Measurements from ENCODE around the gene JMJD6.

The JMJD6 gene

GRCh38 chr17:76685846-76686245, 40.6 kb downstream of the JMJD6 start:
- no peak for ATAC-seq
- peaks cover 26% of the 10 kb centered on the region for H3K4me1 Mint-ChIP-seq
- H3K9me3 Mint-ChIP-seq: no peaks in the 10 kb centered on the region
- H3K4me3 Mint-ChIP-seq: no peak overlapping the region
- H3K27ac Mint-ChIP-seq: no peak overlapping the region
- H3K36me3 Mint-ChIP-seq: no peaks in the 10 kb centered on the region
- DNase-seq (ENCODE audit: low spot score in 2 of 2): no peak

GRCh38 chr17:76685366-76685765, 41.0 kb downstream of the JMJD6 start:
- DNase-seq (ENCODE audit: low spot score in 2 of 2): no peak
- Mint-ChIP-seq H3K27ac (no peak overlapping the region), H3K36me3 (no peaks in the 10 kb centered on the region), H3K4me3 (no peak overlapping the region), H3K4me1 (peaks cover 26% of the 10 kb centered on the region), H3K9me3 (no peaks in the 10 kb centered on the region)
- no peak for ATAC-seq

- DNase-seq (ENCODE audit: low spot score in 2 of 2) (no peak), ATAC-seq (no peak)
- H3K4me3 Mint-ChIP-seq: no peak overlapping the region
- peaks cover 26% of the 10 kb centered on the region for H3K4me1 Mint-ChIP-seq
- H3K9me3 Mint-ChIP-seq: no peaks in the 10 kb centered on the region
- H3K27ac Mint-ChIP-seq: no peak overlapping the region
- H3K36me3 Mint-ChIP-seq: no peaks in the 10 kb centered on the region
Observed at GRCh38 chr17:76684756-76685155, 41.6 kb downstream of the JMJD6 start.

- Mint-ChIP-seq H3K4me1 (peaks cover 26% of the 10 kb centered on the region), H3K27ac (no peak overlapping the region), H3K9me3 (no peaks in the 10 kb centered on the region), H3K36me3 (no peaks in the 10 kb centered on the region), H3K4me3 (no peak overlapping the region)
- DNase-seq (ENCODE audit: low spot score in 2 of 2): no peak
- no peak for ATAC-seq
Observed at GRCh38 chr17:76683921-76684745, 42.3 kb downstream of the JMJD6 start.

GRCh38 chr17:76683011-76683755, 43.2 kb downstream of the JMJD6 start:
- Mint-ChIP-seq H3K4me3 (no peak overlapping the region), H3K27ac (no peak overlapping the region), H3K4me1 (peaks cover 20% of the 10 kb centered on the region), H3K9me3 (no peaks in the 10 kb centered on the region), H3K36me3 (no peaks in the 10 kb centered on the region)
- no peak for DNase-seq (ENCODE audit: low spot score in 2 of 2)
- peak; percentile 24 for ATAC-seq

- no peak for ATAC-seq
- peaks cover 20% of the 10 kb centered on the region for H3K4me1 Mint-ChIP-seq
- peak overlapping the region; percentile 38 for H3K4me3 Mint-ChIP-seq
- H3K27ac Mint-ChIP-seq: no peak overlapping the region
- DNase-seq (ENCODE audit: low spot score in 2 of 2): no peak
- H3K36me3 Mint-ChIP-seq: no peaks in the 10 kb centered on the region
- no peaks in the 10 kb centered on the region for H3K9me3 Mint-ChIP-seq
Observed at GRCh38 chr17:76682296-76682695, 44.1 kb downstream of the JMJD6 start.

- DNase-seq (ENCODE audit: low spot score in 2 of 2) (peak; percentile 56 to 83), ATAC-seq (peak; percentile 68)
- peak overlapping the region; percentile 10 for H3K27ac Mint-ChIP-seq
- H3K36me3 Mint-ChIP-seq: no peaks in the 10 kb centered on the region
- no peaks in the 10 kb centered on the region for H3K9me3 Mint-ChIP-seq
- H3K4me3 Mint-ChIP-seq: peak overlapping the region; percentile 38
- peaks cover 20% of the 10 kb centered on the region for H3K4me1 Mint-ChIP-seq
Observed at GRCh38 chr17:76681222-76682137, 44.9 kb downstream of the JMJD6 start.

GRCh38 chr17:76679239-76679638, 47.2 kb downstream of the JMJD6 start:
- Mint-ChIP-seq H3K36me3 (no peaks in the 10 kb centered on the region), H3K4me1 (peaks cover 20% of the 10 kb centered on the region), H3K27ac (no peak overlapping the region), H3K4me3 (no peak overlapping the region), H3K9me3 (no peaks in the 10 kb centered on the region)
- ATAC-seq: no peak
- no peak for DNase-seq (ENCODE audit: low spot score in 2 of 2)

- Mint-ChIP-seq H3K27ac (no peak overlapping the region), H3K9me3 (no peaks in the 10 kb centered on the region), H3K36me3 (no peaks in the 10 kb centered on the region), H3K4me3 (no peak overlapping the region), H3K4me1 (peaks cover 20% of the 10 kb centered on the region)
- ATAC-seq: peak; percentile 73
- no peak for DNase-seq (ENCODE audit: low spot score in 2 of 2)
Observed at GRCh38 chr17:76678330-76678729, 48.1 kb downstream of the JMJD6 start.

GRCh38 chr17:76677406-76677805, 49.0 kb downstream of the JMJD6 start:
- peaks cover 19% of the 10 kb centered on the region for H3K4me1 Mint-ChIP-seq
- DNase-seq (ENCODE audit: low spot score in 2 of 2): no peak
- no peaks in the 10 kb centered on the region for H3K36me3 Mint-ChIP-seq
- H3K4me3 Mint-ChIP-seq: no peak overlapping the region
- H3K27ac Mint-ChIP-seq: no peak overlapping the region
- ATAC-seq: no peak
- no peaks in the 10 kb centered on the region for H3K9me3 Mint-ChIP-seq

- Mint-ChIP-seq H3K27ac (no peak overlapping the region), H3K36me3 (peaks cover 3% of the 10 kb centered on the region), H3K4me1 (peaks cover 19% of the 10 kb centered on the region), H3K4me3 (no peak overlapping the region), H3K9me3 (no peaks in the 10 kb centered on the region)
- ATAC-seq: no peak
- no peak for DNase-seq (ENCODE audit: low spot score in 2 of 2)
Observed at GRCh38 chr17:76676629-76677028, 49.8 kb downstream of the JMJD6 start.

GRCh38 chr17:76675648-76676047, 50.8 kb downstream of the JMJD6 start:
- Mint-ChIP-seq H3K9me3 (no peaks in the 10 kb centered on the region), H3K4me1 (peaks cover 21% of the 10 kb centered on the region), H3K27ac (no peak overlapping the region), H3K36me3 (peaks cover 7% of the 10 kb centered on the region), H3K4me3 (no peak overlapping the region)
- DNase-seq (ENCODE audit: low spot score in 2 of 2) (no peak), ATAC-seq (no peak)

- no peak overlapping the region for H3K4me3 Mint-ChIP-seq
- H3K36me3 Mint-ChIP-seq: peaks cover 7% of the 10 kb centered on the region
- ATAC-seq (no peak), DNase-seq (ENCODE audit: low spot score in 2 of 2) (no peak)
- H3K9me3 Mint-ChIP-seq: no peaks in the 10 kb centered on the region
- H3K27ac Mint-ChIP-seq: no peak overlapping the region
- peaks cover 24% of the 10 kb centered on the region for H3K4me1 Mint-ChIP-seq
Observed at GRCh38 chr17:76674600-76674999, 51.8 kb downstream of the JMJD6 start.

GRCh38 chr17:76673729-76674128, 52.7 kb downstream of the JMJD6 start:
- Mint-ChIP-seq H3K36me3 (peaks cover 7% of the 10 kb centered on the region), H3K4me3 (no peak overlapping the region), H3K9me3 (no peaks in the 10 kb centered on the region), H3K4me1 (peaks cover 24% of the 10 kb centered on the region), H3K27ac (no peak overlapping the region)
- DNase-seq (ENCODE audit: low spot score in 2 of 2) (no peak), ATAC-seq (no peak)

GRCh38 chr17:76672892-76673291, 53.5 kb downstream of the JMJD6 start:
- ATAC-seq (no peak), DNase-seq (ENCODE audit: low spot score in 2 of 2) (no peak)
- Mint-ChIP-seq H3K4me3 (peak overlapping the region; percentile 79), H3K4me1 (peaks cover 24% of the 10 kb centered on the region), H3K9me3 (no peaks in the 10 kb centered on the region), H3K27ac (peak overlapping the region; percentile 96), H3K36me3 (peaks cover 7% of the 10 kb centered on the region)
